Gastrocnemius medialis (tissue), 4 donors: Measurements from ENCODE around the gene CDKN1C.

Experiments
- CTCF ChIP-seq, 5 experiments: fragments of 450-650 bp in 3 of 5; fragments of 200-600 bp in 2 of 5; sonication (generic) in 2 of 5; IDR thresholded peaks in 4 of 5; conservative IDR thresholded peaks in 1 of 5; 1 replicate in 4 of 5; 2 replicates in 1 of 5; pipeline ENCODE4 v1.5.1; 2016 to 2019; ENCODE audit warnings: antibody characterized with exemption in 5 of 5, mild to moderate bottlenecking in 3 of 5, moderate library complexity in 3 of 5
- POLR2A ChIP-seq, 2 donors: fragments of 450-650 bp; IDR thresholded peaks; one replicate each; pipeline ENCODE4 v1.6.1; 2017; ENCODE audit warnings: antibody characterized with exemption in 2 of 2, mild to moderate bottlenecking in 2 of 2, moderate library complexity in 2 of 2

GRCh38 chr11:2860636-2861035 lies 24.9 kb downstream of the CDKN1C start:
- TF ChIP-seq CTCF (IDR thresholded peaks at IDR 0.05 in 4 of 5, conservative IDR thresholded peaks at IDR 0.05 in 1 of 5) (no peak), POLR2A (IDR thresholded peaks at IDR 0.05) (no peak)
